GM19455 (cell line): Measurements from ENCODE around the gene CD33.
"Not testable (repeated sequence)": the region's sequence is repeated elsewhere in the genome, so short reads cannot be mapped to it uniquely, and the experiment has no call there.

Experiments
- ATAC-seq: cut with Tn5 transposase; IDR thresholded peaks from one replicate; pipeline ENCODE4 v1.9.1; 2021; ENCODE audit not compliant: unreplicated experiment

Gene CD33

GRCh38 chr19:51210191-51210784 lies 14.6 kb upstream of the CD33 start:
- ATAC-seq, result no peak

- ATAC-seq, result not testable (repeated sequence)
These were observed 14.0 kb upstream of the CD33 start for GRCh38 chr19:51210874-51211361.

- ATAC-seq, result no peak
These were observed 13.0 kb upstream of the CD33 start for GRCh38 chr19:51211833-51212232.

- no peak for ATAC-seq
These were observed 5.6 kb upstream of the CD33 start for GRCh38 chr19:51219307-51219706.

- ATAC-seq, result no peak
These were observed 4.9 kb upstream of the CD33 start for GRCh38 chr19:51219971-51220370.

- ATAC-seq, result no peak
These were observed 3.9 kb upstream of the CD33 start for GRCh38 chr19:51220996-51221395.

GRCh38 chr19:51224163-51224641 lies 678 bp upstream of the CD33 start:
- no peak for ATAC-seq

- no peak for ATAC-seq
These were observed 1.2 kb downstream of the CD33 start for GRCh38 chr19:51226067-51226466.

- ATAC-seq, result no peak
These were observed 2.4 kb downstream of the CD33 start for GRCh38 chr19:51227326-51227725.

- no peak for ATAC-seq
These were observed 3.1 kb downstream of the CD33 start for GRCh38 chr19:51227966-51228365.

- ATAC-seq, result no peak
These were observed 16.0 kb downstream of the CD33 start for GRCh38 chr19:51240866-51241265.

- ATAC-seq, result no peak
These were observed 18.2 kb downstream of the CD33 start for GRCh38 chr19:51242881-51243630.

GRCh38 chr19:51246164-51246552 lies 21.3 kb downstream of the CD33 start:
- no peak for ATAC-seq

- ATAC-seq, result no peak
These were observed 23.2 kb downstream of the CD33 start for GRCh38 chr19:51247972-51248590.

- ATAC-seq, result no peak
These were observed 26.0 kb downstream of the CD33 start, which contains the start of gene SIGLECL1 for GRCh38 chr19:51250786-51251467. Gene SIGLECL1, plus strand, starts transcription at chr19:51251080. Its CDS starts 12,993 bp downstream, at chr19:51264073.

- no peak for ATAC-seq
These were observed 26.6 kb downstream of the CD33 start for GRCh38 chr19:51251468-51251820.

GRCh38 chr19:51252306-51253079 lies 27.6 kb downstream of the CD33 start:
- no peak for ATAC-seq

- ATAC-seq, result no peak
These were observed 28.4 kb downstream of the CD33 start for GRCh38 chr19:51253088-51253806.

- ATAC-seq, result no peak
These were observed 31.3 kb downstream of the CD33 start for GRCh38 chr19:51256155-51256625.

- ATAC-seq, result no peak
These were observed 32.6 kb downstream of the CD33 start for GRCh38 chr19:51257471-51257870.
